22Rv1 (cell line): Measurements from ENCODE around the gene PRR20B.

Source experiments
- H3K27ac ChIP-seq: fragments of 450-650 bp; 2 replicates; pipeline ENCODE4 v1.5.1; 2017
- ZFX ChIP-seq: fragments of 450-650 bp; IDR thresholded peaks from 2 replicates; pipeline ENCODE4 v1.6.1; 2017; ENCODE audit warnings: antibody characterized with exemption, borderline replicate concordance
- TF ChIP-seq, protein P1 (sequence below): fragments of 450-650 bp; IDR thresholded peaks from 2 replicates; pipeline ENCODE4 v1.5.1; 2017; ENCODE audit warnings: mild to moderate bottlenecking

Gene PRR20B

DNA sequence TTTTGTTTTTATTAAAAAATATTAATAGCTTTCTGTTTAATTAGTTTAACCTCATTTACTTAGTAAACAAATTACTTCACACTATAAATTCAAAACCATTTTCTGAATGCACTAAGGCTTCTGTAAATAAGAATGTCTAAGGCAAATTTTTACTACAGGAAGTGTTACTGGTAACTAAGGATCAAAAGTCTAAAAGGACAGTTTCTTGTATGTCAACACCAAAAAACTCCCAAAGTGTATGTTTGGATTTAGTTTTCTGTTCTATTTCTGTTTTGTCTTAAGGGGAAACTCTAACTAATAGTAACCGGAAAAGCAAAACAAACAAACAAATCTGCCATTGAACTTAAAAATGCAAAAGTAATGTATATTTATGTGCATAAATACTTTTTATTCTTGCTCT is 44.4 kb downstream of the PRR20B start:
- TF ChIP-seq ZFX = no peak
- TF ChIP-seq, protein P1, sequence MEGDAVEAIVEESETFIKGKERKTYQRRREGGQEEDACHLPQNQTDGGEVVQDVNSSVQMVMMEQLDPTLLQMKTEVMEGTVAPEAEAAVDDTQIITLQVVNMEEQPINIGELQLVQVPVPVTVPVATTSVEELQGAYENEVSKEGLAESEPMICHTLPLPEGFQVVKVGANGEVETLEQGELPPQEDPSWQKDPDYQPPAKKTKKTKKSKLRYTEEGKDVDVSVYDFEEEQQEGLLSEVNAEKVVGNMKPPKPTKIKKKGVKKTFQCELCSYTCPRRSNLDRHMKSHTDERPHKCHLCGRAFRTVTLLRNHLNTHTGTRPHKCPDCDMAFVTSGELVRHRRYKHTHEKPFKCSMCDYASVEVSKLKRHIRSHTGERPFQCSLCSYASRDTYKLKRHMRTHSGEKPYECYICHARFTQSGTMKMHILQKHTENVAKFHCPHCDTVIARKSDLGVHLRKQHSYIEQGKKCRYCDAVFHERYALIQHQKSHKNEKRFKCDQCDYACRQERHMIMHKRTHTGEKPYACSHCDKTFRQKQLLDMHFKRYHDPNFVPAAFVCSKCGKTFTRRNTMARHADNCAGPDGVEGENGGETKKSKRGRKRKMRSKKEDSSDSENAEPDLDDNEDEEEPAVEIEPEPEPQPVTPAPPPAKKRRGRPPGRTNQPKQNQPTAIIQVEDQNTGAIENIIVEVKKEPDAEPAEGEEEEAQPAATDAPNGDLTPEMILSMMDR = no peak
- no peak overlapping the region for H3K27ac ChIP-seq
